ENCODE data around the gene CFAP99. TPM values are rescaled to one million over a fixed set of nuclear protein-coding genes. Genes with fewer than 3 reads are reported as not detected.

The CFAP99 gene
- total and polyA plus RNA-seq, 9 of the 15 experiments (the other 6 are each of a cell fraction or from before 2014, with no cell fraction given): 0.07 to 0.18 (median 0.09) TPM; not detected in 6

DNA sequence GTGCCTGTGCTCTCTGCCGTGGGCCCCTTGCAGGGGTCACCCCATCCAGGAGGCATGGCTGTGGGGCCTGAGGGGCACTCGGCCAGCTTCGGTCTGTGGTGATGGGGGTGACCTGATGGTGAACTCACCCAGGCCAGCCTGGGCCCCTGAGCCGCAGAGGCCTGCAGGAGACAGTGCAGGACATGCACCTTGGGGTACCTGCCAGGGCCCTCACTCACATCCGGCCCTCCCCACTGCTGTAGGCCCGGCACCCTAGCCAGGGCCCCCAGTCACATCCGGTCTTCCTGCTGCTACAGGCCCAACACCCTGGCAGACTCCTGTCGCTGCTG, 7.3 kb downstream of the CFAP99 start:
- ATAC-seq: no peak
- no peak for FAIRE-seq
- Histone ChIP-seq H3K9me1 (ENCODE audit: control insufficient read depth, insufficient read depth, low read length) (no peaks in the 10 kb centered on the region), H4K20me1 (replicated peaks; ENCODE audit: control insufficient read depth, insufficient read depth, low read length) (no peaks in the 10 kb centered on the region), H3K4me1 (replicated peaks in 1 of 2; ENCODE audit: control insufficient read depth in 2 of 2, insufficient read depth in 2 of 2, low read length in 2 of 2) (peaks cover 0 to 42% of the 10 kb centered on the region in 2 experiments; a peak in 2 of 5 replicates), H3K9ac (ENCODE audit: insufficient read depth in 1 of 2, low read depth in 2 of 2, low read length in 2 of 2) (peak overlapping the region in 1 of 2 experiments; percentile 43; a peak in 2 of 4 replicates), H3K27me3 (ENCODE audit: control insufficient read depth in 2 of 2, insufficient read depth in 2 of 2, low read length in 2 of 2) (no peaks in the 10 kb centered on the region), H3K36me3 (ENCODE audit: control insufficient read depth, insufficient read depth, low read length) (no peaks in the 10 kb centered on the region), H3K27ac (ENCODE audit: extremely low read depth, low read depth, low read length) (no peak overlapping the region), H3K79me2 (ENCODE audit: control insufficient read depth, insufficient read depth, low read length) (no peaks in the 10 kb centered on the region), H3K9me3 (replicated peaks; ENCODE audit: control insufficient read depth, insufficient read depth, low read depth, low read length) (no peaks in the 10 kb centered on the region), H3K4me2 (ENCODE audit: insufficient read depth, low read length) (no peak overlapping the region), H2AFZ (ENCODE audit: low read depth, low read length) (no peak overlapping the region), H3K4me3 (no peak overlapping the region)
- intact Hi-C loops (cut with micrococcal nuclease): no loop called here
- in situ Hi-C loops (cut with MboI): no loop called here
- no peak for DNase-seq (ENCODE audit: extremely low read depth in 1 of 4, low spot score in 3 of 4)
- WGBS (ENCODE audit: insufficient coverage, low coverage, missing lambda C conversion rate): 49% methylated on average over 8 of the region's 8 CpGs
- ChIA-PET POLR2A (no interaction called here), CTCF (ENCODE audit: low intra/inter-chr PET ratio) (no interaction called here)
- no TSS peak for BruUV-seq (replicated peaks)
- TF ChIP-seq MAZ (CRISPR knock-in tag; conservative IDR thresholded peaks at IDR 0.05 in 1 of 2, IDR thresholded peaks at IDR 0.05 in 1 of 2) (no peak), ZSCAN32 (CRISPR knock-in tag; IDR thresholded peaks at IDR 0.05) (no peak), SIN3B (IDR thresholded peaks at IDR 0.05; ENCODE audit: low read depth) (no peak), ZNF436 (CRISPR knock-in tag; IDR thresholded peaks at IDR 0.05) (no peak), SRF (CRISPR knock-in tag; IDR thresholded peaks at IDR 0.05) (no peak), ZFP1 (CRISPR knock-in tag; IDR thresholded peaks at IDR 0.05) (no peak), OTX1 (CRISPR knock-in tag; IDR thresholded peaks at IDR 0.05) (no peak), FOXP1 (CRISPR knock-in tag; IDR thresholded peaks at IDR 0.05) (no peak), ZBTB12 (CRISPR knock-in tag; IDR thresholded peaks at IDR 0.05) (no peak), BRD9 (IDR thresholded peaks at IDR 0.05; ENCODE audit: low read depth, partially characterized antibody) (no peak), PTBP1 (IDR thresholded peaks at IDR 0.05; ENCODE audit: low read depth, low read length) (no peak), ETV5 (CRISPR knock-in tag; IDR thresholded peaks at IDR 0.05; ENCODE audit: low read depth) (no peak), ZNF766 (CRISPR knock-in tag; conservative IDR thresholded peaks at IDR 0.05) (no peak), ZKSCAN1 (IDR thresholded peaks at IDR 0.05; ENCODE audit: low read depth, low read length) (no peak), PHB2 (IDR thresholded peaks at IDR 0.05; ENCODE audit: low read depth) (no peak), NR2C1 (IDR thresholded peaks at IDR 0.05) (no peak), NR2C1 (tag; IDR thresholded peaks at IDR 0.05) (no peak), HMG20A (CRISPR knock-in tag; conservative IDR thresholded peaks at IDR 0.05) (no peak)
- TF ChIP-seq, protein P1, sequence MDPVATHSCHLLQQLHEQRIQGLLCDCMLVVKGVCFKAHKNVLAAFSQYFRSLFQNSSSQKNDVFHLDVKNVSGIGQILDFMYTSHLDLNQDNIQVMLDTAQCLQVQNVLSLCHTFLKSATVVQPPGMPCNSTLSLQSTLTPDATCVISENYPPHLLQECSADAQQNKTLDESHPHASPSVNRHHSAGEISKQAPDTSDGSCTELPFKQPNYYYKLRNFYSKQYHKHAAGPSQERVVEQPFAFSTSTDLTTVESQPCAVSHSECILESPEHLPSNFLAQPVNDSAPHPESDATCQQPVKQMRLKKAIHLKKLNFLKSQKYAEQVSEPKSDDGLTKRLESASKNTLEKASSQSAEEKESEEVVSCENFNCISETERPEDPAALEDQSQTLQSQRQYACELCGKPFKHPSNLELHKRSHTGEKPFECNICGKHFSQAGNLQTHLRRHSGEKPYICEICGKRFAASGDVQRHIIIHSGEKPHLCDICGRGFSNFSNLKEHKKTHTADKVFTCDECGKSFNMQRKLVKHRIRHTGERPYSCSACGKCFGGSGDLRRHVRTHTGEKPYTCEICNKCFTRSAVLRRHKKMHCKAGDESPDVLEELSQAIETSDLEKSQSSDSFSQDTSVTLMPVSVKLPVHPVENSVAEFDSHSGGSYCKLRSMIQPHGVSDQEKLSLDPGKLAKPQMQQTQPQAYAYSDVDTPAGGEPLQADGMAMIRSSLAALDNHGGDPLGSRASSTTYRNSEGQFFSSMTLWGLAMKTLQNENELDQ (CRISPR knock-in tag; IDR thresholded peaks at IDR 0.05; ENCODE audit: borderline replicate concordance): no peak

Measured in K562 (cell line).